ENCODE results near the gene YIPF2.

DNA sequence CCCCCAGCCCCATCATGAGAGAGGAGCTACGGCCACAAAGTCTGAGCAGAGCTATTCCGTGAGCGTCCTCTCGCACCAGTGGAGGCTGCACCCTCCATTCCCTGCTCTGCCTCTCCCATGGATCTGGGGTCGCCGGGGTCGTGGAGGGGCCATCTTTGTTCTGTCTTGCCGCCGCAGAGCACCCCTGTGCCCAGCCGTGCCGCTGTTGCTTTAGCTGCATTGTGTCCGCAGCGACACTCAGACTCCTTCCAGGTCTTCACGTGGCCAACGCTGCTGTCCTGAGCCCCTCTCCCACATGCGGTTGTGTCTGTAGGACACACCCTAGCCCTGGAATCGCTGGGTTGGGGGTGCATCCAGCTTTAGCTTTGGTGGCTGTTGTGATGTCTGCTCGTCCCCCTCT, 15.8 kb downstream of the YIPF2 start:
- no peak for TF ChIP-seq EZH2 (IDR thresholded peaks at IDR 0.05; ENCODE audit: borderline replicate concordance, low read length)
- TF ChIP-seq, protein P1, sequence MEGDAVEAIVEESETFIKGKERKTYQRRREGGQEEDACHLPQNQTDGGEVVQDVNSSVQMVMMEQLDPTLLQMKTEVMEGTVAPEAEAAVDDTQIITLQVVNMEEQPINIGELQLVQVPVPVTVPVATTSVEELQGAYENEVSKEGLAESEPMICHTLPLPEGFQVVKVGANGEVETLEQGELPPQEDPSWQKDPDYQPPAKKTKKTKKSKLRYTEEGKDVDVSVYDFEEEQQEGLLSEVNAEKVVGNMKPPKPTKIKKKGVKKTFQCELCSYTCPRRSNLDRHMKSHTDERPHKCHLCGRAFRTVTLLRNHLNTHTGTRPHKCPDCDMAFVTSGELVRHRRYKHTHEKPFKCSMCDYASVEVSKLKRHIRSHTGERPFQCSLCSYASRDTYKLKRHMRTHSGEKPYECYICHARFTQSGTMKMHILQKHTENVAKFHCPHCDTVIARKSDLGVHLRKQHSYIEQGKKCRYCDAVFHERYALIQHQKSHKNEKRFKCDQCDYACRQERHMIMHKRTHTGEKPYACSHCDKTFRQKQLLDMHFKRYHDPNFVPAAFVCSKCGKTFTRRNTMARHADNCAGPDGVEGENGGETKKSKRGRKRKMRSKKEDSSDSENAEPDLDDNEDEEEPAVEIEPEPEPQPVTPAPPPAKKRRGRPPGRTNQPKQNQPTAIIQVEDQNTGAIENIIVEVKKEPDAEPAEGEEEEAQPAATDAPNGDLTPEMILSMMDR (IDR thresholded peaks at IDR 0.05; ENCODE audit: low read length) = no peak
